Kidney (tissue), 14 donors: ENCODE results near the gene CA10. TPM values are rescaled to one million over a fixed set of nuclear protein-coding genes. Genes with fewer than 3 reads are reported as not detected.

Source experiments
- DNase-seq, 5 donors: peaks; one replicate each; pipeline ENCODE4 v3.0.0-alpha.2; 2013 to 2020
- FAIRE-seq: peaks from 2 replicates; lab custom pipeline; 2012; peaks lifted over from hg19 to GRCh38; lab: Jason Lieb, UNC
- H3K27ac ChIP-seq, 2 donors: one replicate each; pipeline ENCODE4 v1.7.0; 2013; ENCODE audit warnings: low read depth in 2 of 2, low read length in 2 of 2, inconsistent platforms in 1 of 2
- H3K27me3 ChIP-seq: one replicate; pipeline ENCODE4 v1.7.1; 2013; ENCODE audit warnings: low read length, inconsistent platforms; ENCODE audit not compliant: control insufficient read depth, insufficient read depth
- H3K36me3 ChIP-seq, 3 donors: one replicate each; pipeline versions ENCODE4 v1.7.0 to v1.7.1; 2013; ENCODE audit warnings: low read length in 3 of 3, control low read depth in 1 of 3, inconsistent platforms in 1 of 3; ENCODE audit not compliant: insufficient read depth in 3 of 3, control insufficient read depth in 2 of 3
- H3K4me1 ChIP-seq, 3 donors: one replicate each; pipeline versions ENCODE4 v1.7.0 to v1.7.1; 2013; ENCODE audit warnings: low read length in 3 of 3, inconsistent platforms in 1 of 3, low read depth in 1 of 3; ENCODE audit not compliant: control insufficient read depth in 2 of 3, insufficient read depth in 2 of 3
- H3K4me3 ChIP-seq, 3 donors: one replicate each; pipeline versions ENCODE4 v1.7.0 to v1.8.1; 2013; ENCODE audit warnings: low read length in 3 of 3, control low read depth in 1 of 3, inconsistent platforms in 1 of 3
- H3K9ac ChIP-seq, 3 donors: one replicate each; pipeline versions ENCODE4 v1.7.0 to v1.7.1; 2013; ENCODE audit warnings: low read length in 3 of 3, control low read depth in 1 of 3, inconsistent platforms in 1 of 3
- H3K9me3 ChIP-seq, 3 donors: one replicate each; pipeline versions ENCODE4 v1.7.0 to v1.7.1; 2013; ENCODE audit warnings: low read length in 3 of 3, control low read depth in 1 of 3, inconsistent platforms in 1 of 3; ENCODE audit not compliant: control insufficient read depth in 2 of 3, insufficient read depth in 1 of 3
- CTCF ChIP-seq: IDR thresholded peaks from 3 replicates; pipeline ENCODE4 v1.5.1; 2012; ENCODE audit warnings: mild to moderate bottlenecking, moderate library complexity, borderline replicate concordance; ENCODE audit not compliant: insufficient read depth; ENCODE audit errors: extremely low read depth
- intact Hi-C: fragments of 100-400 bp; cut with DNase I; formaldehyde crosslinking; loops from one replicate; pipeline ENCODE4 v1.11.1; 2022
- polyA plus RNA-seq: library from polyadenylated mRNA; stranded (reverse); fragments of 350-450 nt; fragmentation: Illumina TruSeq; extraction: RNeasy Lipid Tissue Mini Kit (QIAGEN cat#74804); gene quantifications from one replicate; pipeline ENCODE4 v1.2.3, GENCODE V29; 2014; ENCODE audit warnings: low read depth, low replicate concordance; ENCODE audit not compliant: insufficient read depth
- total RNA-seq: library from RNA; stranded (reverse); fragmentation: NEBNext Ultra II Directional; extraction: Animal tissue kit (Norgen Biotek cat#: 25700); gene quantifications from one replicate; pipeline ENCODE4 v1.2.1, GENCODE V29; 2021
- donor health status: control.
- donor health status: control.
- donor health status: control.
- donor health status: control.
- donor health status: control.
- donor health status: DM: yes; HTN: yes; CAD: no.
- donor health status: Normal renal cell carcinoma (clear cell type).

Gene CA10
- total and polyA plus RNA-seq, 2 donors from 2014 or later = 3.7 to 9.8 TPM

- H3K27ac ChIP-seq = no peak overlapping the region
- FAIRE-seq (no peak), DNase-seq (no peak)
- no peaks in the 10 kb centered on the region for H3K4me1 ChIP-seq
- H3K4me3 ChIP-seq = no peak overlapping the region
- H3K9ac ChIP-seq = no peak overlapping the region
- H3K27me3 ChIP-seq = no peaks in the 10 kb centered on the region
- no peaks in the 10 kb centered on the region for H3K9me3 ChIP-seq
- H3K36me3 ChIP-seq = no peaks in the 10 kb centered on the region
- intact Hi-C loops = no loop called here
- TF ChIP-seq CTCF = no peak
These were observed 47.5 kb downstream of the CA10 start for GRCh38 chr17:52110923-52111581.

GRCh38 chr17:52106638-52107261 lies 51.8 kb downstream of the CA10 start:
- TF ChIP-seq CTCF = peak; percentile 63
- no peaks in the 10 kb centered on the region for H3K27me3 ChIP-seq
- no peaks in the 10 kb centered on the region for H3K9me3 ChIP-seq
- intact Hi-C loops = loop anchor here (10.0 kb wide), 1 partner anchor 342 kb away; no protein-coding TSS in a partner anchor
- peak overlapping the region in 1 of 3 donors; percentile 7 for H3K9ac ChIP-seq
- no peaks in the 10 kb centered on the region for H3K4me1 ChIP-seq
- no peak overlapping the region for H3K4me3 ChIP-seq
- H3K36me3 ChIP-seq = no peaks in the 10 kb centered on the region
- FAIRE-seq (peak; percentile 83), DNase-seq (peak in 4 of 5 donors; percentile 37 to 69 (median 54))
- no peak overlapping the region for H3K27ac ChIP-seq

GRCh38 chr17:52106072-52106471 lies 52.4 kb downstream of the CA10 start:
- H3K4me1 ChIP-seq = no peaks in the 10 kb centered on the region
- intact Hi-C loops = loop anchor here (10.0 kb wide), 1 partner anchor 341 kb away; no protein-coding TSS in a partner anchor
- H3K36me3 ChIP-seq = no peaks in the 10 kb centered on the region
- no peaks in the 10 kb centered on the region for H3K9me3 ChIP-seq
- DNase-seq (peak in 1 of 5 donors; percentile 28), FAIRE-seq (no peak)
- no peaks in the 10 kb centered on the region for H3K27me3 ChIP-seq
- no peak overlapping the region for H3K27ac ChIP-seq
- H3K9ac ChIP-seq = no peak overlapping the region
- no peak for TF ChIP-seq CTCF
- no peak overlapping the region for H3K4me3 ChIP-seq
